SK-N-DZ (cell line): ENCODE measurements around the gene CKAP2.
A peak's percentile ranks its signal among the peaks of the same experiment; 100 is the strongest.
"Not testable (repeated sequence)": the region's sequence is repeated elsewhere in the genome, so short reads cannot be mapped to it uniquely, and the experiment has no call there.

Experiments used
- DNase-seq: peaks from one replicate; pipeline ENCODE4 v3.0.0-alpha.2; 2015; ENCODE audit warnings: low spot score

CKAP2 gene

GRCh38 chr13:52451135-52451804, 4.0 kb upstream of the CKAP2 start:
- DNase-seq = no peak

- no peak for DNase-seq
Observed at GRCh38 chr13:52452470-52452869, 2.8 kb upstream of the CKAP2 start.

GRCh38 chr13:52454459-52454819, 839 bp upstream of the CKAP2 start:
- DNase-seq = peak; percentile 43

- DNase-seq = peak; percentile 87
Observed at GRCh38 chr13:52455677-52456041, 381 bp downstream of the CKAP2 start.

- no peak for DNase-seq
Observed at GRCh38 chr13:52459668-52460067, 4.4 kb downstream of the CKAP2 start.

GRCh38 chr13:52461265-52461664, 6.0 kb downstream of the CKAP2 start:
- DNase-seq = no peak

- no peak for DNase-seq
Observed at GRCh38 chr13:52463526-52463925, 8.2 kb downstream of the CKAP2 start.

GRCh38 chr13:52468487-52468886, 13.2 kb downstream of the CKAP2 start:
- DNase-seq = not testable (repeated sequence)

- not testable (repeated sequence) for DNase-seq
Observed at GRCh38 chr13:52480677-52481428, 25.6 kb downstream of the CKAP2 start.

GRCh38 chr13:52487078-52487477, 31.8 kb downstream of the CKAP2 start:
- DNase-seq = not testable (repeated sequence)

GRCh38 chr13:52488763-52489162, 33.5 kb downstream of the CKAP2 start:
- DNase-seq = not testable (repeated sequence)

- DNase-seq = not testable (repeated sequence)
Observed at GRCh38 chr13:52491015-52491414, 35.7 kb downstream of the CKAP2 start.

GRCh38 chr13:52494241-52494640, 39.0 kb downstream of the CKAP2 start:
- not testable (repeated sequence) for DNase-seq

GRCh38 chr13:52497979-52498378, 42.7 kb downstream of the CKAP2 start:
- DNase-seq = not testable (repeated sequence)

GRCh38 chr13:52502277-52502676, 47.0 kb downstream of the CKAP2 start:
- not testable (repeated sequence) for DNase-seq

- not testable (repeated sequence) for DNase-seq
Observed at GRCh38 chr13:52505843-52506242, 50.6 kb downstream of the CKAP2 start.

GRCh38 chr13:52509532-52509931, 54.3 kb downstream of the CKAP2 start:
- not testable (repeated sequence) for DNase-seq

GRCh38 chr13:52510221-52510797, 55.0 kb downstream of the CKAP2 start:
- DNase-seq = not testable (repeated sequence)

GRCh38 chr13:52511598-52511997, 56.3 kb downstream of the CKAP2 start:
- DNase-seq = not testable (repeated sequence)

- DNase-seq = not testable (repeated sequence)
Observed at GRCh38 chr13:52513957-52514596, 58.8 kb downstream of the CKAP2 start.

GRCh38 chr13:52523323-52523722, 68.0 kb downstream of the CKAP2 start:
- not testable (repeated sequence) for DNase-seq
